ENCODE results near the gene ZNF23. TPM values are rescaled to one million over a fixed set of nuclear protein-coding genes. Genes with fewer than 3 reads are reported as not detected.

The ZNF23 gene
- 8.9 and 10.9 TPM in 2 replicates for total RNA-seq

DNA sequence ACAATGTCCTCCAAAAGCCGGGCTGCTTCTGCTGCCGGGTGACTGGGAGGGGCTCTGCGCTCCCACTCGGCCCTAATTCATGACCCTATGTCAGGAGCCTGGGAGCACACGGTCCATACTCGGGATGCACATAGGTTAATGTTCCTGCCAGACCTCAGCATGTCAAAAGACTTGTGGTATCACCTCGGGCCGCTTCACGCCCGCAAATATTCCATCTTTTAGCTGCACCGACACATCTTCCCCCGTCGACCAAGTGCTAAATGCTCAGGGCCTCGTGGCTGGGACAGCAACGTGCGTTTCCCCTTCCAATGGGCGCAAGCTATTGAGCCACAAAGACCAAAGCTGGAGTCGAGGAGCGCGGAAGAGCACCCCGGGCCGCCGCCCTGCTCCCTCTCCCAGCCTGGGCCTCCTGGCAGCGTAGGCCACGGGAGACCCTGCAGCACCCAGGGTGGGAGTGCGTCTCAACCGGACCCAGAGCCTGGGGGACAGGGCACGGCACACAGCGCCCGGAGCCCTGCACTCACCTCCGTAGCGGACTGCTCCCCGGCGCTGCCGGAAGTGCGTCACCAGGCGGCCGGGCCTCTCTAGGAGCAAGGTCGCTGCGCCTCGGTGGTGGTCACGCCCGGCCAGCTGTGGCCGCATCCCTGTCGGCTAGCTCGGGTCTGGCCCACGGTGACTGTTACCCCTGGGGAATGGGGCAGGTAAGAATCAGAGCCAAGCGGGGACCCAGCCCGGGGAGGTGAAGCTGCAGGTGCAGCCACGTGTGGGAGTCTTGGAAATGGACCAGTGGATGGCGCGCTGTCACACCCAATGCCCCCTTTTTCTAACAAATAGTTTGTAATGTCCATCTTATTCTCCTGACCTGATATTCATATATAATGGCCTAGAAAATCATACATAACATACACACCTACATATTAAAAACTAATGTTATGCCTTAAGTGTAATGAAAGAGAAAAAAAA lies at the start of gene ZNF23:
Gene ZNF23 (minus strand): TSS at position 562 of the 963 bp plus-strand sequence. CDS start 5,451 bp downstream, outside the sequence.

DNA sequence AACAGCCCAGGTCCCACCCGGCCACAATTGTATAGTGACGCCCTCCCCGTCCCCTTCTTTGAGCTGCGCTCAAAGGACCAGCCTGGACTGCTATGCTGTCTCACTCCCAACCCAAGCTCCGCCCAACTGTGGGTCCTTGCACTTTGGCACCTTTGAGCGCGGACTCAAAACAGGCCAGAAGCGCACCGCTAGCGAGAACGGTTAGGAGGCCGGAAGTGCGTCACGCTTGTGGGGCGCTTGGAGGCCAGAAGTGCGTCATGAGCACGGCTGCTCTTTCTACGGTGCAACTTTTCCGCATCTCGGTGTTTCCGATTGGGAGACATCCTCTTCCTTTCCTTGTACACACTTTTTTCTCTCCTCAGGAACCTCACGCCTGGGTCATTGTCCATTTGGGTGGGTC lies 27.1 kb upstream of the ZNF23 start, which contains the start of gene ZNF19:
Gene ZNF19 (minus strand): TSS at position 203 of the 400 bp plus-strand sequence. CDS start 7,210 bp downstream, outside the sequence.

DNA sequence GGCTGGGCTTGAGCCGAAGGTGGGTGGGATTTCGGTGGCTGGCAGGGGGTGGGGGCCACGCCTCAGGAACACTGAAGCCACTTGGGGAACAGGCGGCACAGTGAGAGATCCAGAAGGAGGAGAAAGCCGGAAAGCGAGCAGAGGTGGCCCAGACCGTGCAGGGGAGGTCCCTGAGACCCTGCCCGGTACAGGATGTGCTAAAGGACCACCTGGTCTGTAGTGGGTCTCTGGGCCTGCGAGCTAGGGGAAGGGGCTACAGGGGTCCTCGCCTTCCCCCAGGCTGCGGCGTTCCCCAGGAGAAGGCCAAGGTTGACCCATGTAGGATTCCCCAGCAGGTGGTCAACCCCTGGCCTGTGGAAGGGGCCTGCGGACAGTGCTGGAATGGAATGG lies 20.0 kb downstream of the ZNF23 start, which contains the start of gene TLE7:
Gene TLE7 (minus strand): TSS at position 4 of the 390 bp plus-strand sequence. CDS start 8,730 bp downstream, outside the sequence.

Other genes with a start within 250 kb of the ZNF23 start
- gene HYDIN, start 231.5 kb downstream of the ZNF23 start, total RNA-seq: 0.26 and 0.63 TPM in 2 replicates
- gene CMTR2, start 172.8 kb downstream of the ZNF23 start, total RNA-seq: 13.7 and 22.5 TPM in 2 replicates
- gene CALB2, start 103.5 kb downstream of the ZNF23 start, total RNA-seq: under 0.01 TPM in 1 of 2 replicates, not detected in the other
- not detected in 2 replicates for gene TLE7, start 20.2 kb downstream of the ZNF23 start, total RNA-seq
- gene ZNF19, start 27.1 kb upstream of the ZNF23 start, total RNA-seq: 1.4 and 1.8 TPM in 2 replicates
- gene CHST4, start 64.2 kb upstream of the ZNF23 start, total RNA-seq: not detected in 2 replicates
- gene TAT, start 114.8 kb upstream of the ZNF23 start, total RNA-seq: not detected in 2 replicates
- not detected in 2 replicates for gene MARVELD3, start 163.9 kb upstream of the ZNF23 start, total RNA-seq

All from bronchial smooth muscle cell (primary cell).